Kidney glomerular epithelial cell (primary cell): Measurements from ENCODE around the gene RPL7A.
"Not testable (repeated sequence)": the region's sequence is repeated elsewhere in the genome, so short reads cannot be mapped to it uniquely, and the experiment has no call there.

ENCODE experiments used
- DNase-seq: peaks from one replicate; lab custom pipeline; 2025; lab: John Stamatoyannopoulos, UW

Gene RPL7A

GRCh38 chr9:133369422-133369821 is 21.4 kb downstream of the RPL7A start:
- no peak for DNase-seq

DNA sequence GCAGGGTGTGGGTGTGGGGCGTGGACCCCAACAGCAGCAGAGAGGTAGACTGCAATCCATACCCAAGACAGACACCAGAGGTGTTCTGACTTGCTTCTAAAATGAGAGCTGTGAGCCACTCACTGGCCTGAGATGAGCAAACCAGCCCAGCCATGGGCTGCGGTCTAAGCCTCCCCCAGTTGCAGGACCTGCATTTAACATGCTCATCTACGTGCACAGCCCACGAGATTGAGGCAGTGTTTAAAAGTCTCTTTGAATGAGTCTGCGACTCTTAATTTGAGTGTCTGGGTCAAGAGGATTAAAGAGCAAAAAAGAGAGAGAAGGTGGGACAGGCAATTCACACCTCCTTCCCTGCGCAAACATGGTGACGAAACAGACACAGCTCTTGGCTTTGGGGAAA is 21.9 kb downstream of the RPL7A start:
- DNase-seq, result no peak

- DNase-seq, result no peak
These were observed 22.7 kb downstream of the RPL7A start for GRCh38 chr9:133370685-133371084.

DNA sequence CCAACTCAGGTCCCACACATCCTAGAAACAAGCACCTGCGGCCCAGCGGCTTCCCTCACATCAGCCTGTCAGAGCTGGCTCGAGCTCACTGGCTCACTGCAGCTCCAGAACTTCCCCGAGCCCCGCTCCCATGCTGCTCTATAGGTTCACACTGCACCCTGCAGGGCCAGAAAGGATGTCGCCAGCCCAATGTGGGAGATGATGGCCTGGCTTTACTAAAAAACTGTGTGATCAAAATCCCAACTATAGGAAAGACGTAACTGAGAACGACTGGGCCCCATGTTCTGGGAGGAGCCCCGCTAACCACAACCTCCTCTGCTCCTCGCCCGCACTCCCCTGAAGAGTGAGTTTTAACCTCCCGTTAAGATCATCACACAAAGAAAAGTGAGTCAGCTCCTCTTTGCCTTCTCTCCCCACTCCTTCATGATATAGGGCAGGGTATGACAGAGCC is 23.3 kb downstream of the RPL7A start:
- no peak for DNase-seq

DNA sequence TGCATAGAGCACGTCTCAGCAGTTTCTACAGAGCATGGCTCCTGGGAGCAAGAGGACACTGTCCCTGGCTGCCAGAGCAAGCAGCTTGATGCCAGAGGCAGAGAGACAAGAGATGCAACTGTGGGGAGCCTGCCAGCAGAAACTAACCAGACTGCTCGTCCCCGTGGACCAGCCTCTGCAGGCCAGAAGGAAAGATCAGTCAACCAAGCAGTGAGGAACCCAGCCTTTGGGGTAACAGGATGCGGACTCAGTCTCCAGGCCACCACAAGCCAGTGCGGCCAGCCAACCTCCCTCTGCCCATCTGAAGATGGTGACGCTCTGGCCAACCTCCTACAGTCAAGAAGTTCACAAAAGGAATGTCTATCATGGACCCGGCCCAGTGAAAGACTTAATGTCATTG is 24.1 kb downstream of the RPL7A start:
- DNase-seq, result no peak

- no peak for DNase-seq
These were observed 26.6 kb downstream of the RPL7A start for GRCh38 chr9:133374612-133375115.

- no peak for DNase-seq
These were observed 27.2 kb downstream of the RPL7A start for GRCh38 chr9:133375116-133375723.

DNA sequence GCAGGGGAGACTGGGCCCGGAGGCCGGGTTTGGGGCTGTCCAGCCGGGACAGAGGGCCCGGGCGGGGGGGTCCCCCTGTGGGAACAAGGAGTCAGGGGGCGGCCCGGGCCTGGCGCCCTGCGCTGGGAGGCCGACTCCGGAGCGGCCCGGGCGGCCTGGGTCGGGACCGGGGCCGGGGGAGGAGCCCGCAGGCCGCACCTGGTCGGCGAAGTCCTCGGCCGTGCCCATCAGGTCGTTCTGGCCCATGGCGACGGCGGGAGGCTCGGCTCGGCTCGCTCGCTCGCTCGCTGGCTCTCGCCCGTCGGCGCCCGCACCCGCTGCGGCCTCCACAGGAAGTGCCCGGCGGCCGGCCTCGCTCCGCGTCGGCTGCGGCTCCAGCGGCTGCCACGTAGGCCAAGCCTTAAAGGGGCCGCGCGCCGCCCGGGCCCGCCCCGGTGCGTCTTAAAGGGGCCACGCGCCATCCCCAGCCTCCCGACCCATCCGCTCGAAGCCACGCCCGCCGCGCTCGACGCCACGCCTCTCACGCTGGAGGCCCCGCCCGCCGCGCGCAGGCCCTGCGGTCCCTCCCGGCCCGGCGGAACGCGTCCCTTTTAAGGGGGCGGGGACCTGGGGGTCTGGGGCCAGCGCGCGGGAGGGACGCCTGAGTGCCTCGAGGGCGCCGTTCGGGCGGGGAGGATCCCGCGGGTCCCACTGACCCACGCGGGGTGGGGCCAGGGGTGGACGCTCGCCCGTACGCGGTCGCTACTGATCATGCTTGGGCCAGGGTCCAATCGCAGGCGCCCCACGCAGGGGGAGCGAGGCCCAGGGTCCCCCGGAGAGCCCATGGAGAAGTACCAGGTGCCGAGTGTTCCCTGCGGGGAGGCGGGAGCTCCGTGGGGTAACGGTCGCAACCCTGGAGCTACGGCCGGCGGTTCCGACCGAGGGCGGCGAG is 28.0 kb downstream of the RPL7A start, which contains the start of the genes STKLD1 and SURF4:
Gene STKLD1, plus strand, starts transcription at position 643 of the 931 bp plus-strand sequence. Its CDS starts 108 bp downstream, at position 751.
Gene SURF4, minus strand, starts transcription at position 337 of the 931 bp plus-strand sequence. Its CDS starts 91 bp downstream, at position 246.
- peak; percentile 77 for DNase-seq

GRCh38 chr9:133377280-133377679 is 29.3 kb downstream of the RPL7A start:
- not testable (repeated sequence) for DNase-seq

DNA sequence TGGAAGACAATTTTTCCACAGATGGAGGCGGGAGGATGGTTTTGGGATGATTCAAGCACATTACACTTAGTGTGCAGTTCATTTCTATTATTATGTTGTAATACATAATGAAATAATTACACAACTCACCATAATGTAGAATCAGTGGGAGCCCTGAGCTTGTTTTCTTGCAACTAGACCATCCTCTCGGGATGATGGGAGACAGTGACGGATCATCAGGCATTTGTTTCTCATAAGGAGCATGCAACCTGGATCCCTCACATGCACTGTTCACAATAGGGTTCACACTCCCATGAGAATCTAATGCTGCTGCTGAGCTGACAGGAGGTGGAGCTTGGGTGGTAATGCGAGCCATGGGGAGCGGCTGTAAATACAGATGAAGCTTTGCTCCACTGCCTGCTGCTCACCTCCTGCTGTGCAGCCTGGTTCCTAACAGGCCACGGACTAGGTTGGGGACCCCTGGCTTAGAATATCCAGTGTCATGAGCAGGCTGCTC is 29.8 kb downstream of the RPL7A start:
- DNase-seq, result no peak

DNA sequence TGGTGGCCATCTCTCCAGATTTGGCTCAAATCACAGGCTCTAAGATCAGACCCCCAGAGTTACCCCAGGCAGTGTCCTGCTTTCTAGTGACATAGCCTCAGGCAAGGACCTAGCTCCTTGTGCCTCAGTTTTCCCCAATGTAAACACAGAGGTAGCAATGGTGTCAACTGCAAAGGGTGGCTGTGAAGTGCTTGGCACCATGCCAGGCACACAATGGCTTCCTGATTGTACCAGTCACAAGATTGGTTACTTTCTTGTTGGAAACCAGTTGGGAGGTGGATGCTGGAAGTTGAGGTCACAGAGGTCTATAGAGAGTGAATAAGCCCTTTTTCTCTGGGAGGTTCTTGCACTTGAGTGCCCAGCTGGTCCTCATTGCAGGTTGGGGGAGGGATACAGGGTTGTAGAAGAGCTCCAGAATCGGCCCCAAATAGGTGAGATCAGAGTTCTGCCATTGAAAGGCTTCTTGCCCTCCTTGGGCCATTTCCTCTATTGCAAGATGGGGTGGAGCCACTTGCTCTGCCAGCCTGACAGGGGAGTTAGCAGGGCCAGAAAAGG is 30.5 kb downstream of the RPL7A start:
- no peak for DNase-seq

DNA sequence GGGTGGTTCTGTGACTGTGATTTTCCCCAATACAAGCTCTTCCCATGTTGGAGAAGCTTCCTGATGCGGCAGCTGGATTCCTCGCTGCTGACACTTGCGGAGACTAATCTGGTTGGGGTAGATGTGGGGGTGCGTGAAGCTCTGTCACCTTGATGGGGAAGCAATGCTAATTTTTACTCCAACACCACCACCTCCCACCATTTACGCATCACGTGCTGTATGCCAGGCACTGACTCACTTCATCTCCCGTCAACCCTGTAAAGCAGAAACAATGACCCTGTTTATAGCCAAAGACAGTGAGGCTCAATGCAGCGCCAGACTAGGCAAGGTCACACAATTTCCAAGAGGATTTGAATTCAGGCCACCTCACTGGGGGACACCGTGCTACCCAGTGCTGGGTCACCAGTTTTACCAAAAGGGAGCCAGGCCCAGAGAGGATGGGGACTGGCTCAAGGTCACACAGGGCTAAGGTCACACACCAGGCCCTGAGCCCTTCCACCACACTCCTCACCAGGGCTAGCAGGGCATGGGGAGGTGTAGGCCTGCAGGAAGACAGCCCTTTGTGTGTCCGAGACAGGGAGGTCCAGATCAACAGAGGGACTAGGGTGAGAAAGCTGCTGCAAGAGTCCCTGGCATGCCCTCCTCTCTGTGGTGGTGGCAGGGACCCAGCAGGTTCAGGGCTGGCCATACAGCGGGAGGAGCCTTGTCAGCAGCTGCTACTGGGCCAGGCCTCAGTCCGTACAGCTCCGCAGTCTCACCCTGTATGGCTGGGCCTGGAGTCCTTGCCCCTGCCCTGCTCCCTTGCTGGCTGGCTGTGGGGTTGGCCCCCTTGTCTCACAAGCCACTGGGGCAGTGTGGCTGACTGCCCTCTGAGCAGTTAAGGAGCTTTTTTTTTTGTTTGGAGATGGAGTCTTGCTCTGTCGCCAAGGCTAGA is 31.4 kb downstream of the RPL7A start:
- no peak for DNase-seq

GRCh38 chr9:133380734-133381133 is 32.7 kb downstream of the RPL7A start:
- no peak for DNase-seq

DNA sequence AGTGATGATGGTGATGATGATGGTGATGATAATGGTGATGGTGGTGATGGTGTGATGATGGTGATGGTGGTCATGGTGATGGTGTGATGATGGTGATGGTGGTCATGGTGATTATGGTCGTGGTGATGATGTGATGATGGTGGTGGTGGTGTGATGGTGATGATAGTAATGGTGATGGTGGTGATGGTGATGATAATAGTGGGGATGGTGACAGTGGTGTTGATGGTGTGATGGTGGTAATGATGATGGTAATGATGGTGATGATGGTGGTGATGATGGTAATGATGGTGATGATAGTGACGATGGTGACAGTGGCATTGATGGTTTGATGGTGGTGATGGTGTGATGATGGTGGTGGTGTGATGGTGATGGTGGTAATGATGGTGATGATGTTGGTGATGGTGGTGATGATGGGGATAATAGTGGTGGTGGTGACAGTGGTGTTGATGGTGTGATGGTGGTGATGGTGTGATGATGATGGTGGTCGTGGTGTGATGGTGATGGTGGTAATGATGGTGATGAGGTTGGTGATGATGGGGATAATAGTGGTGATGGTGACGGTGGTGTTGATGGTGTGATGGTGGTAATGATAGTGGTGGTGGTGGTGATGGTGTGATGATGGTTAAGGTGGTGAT is 34.6 kb downstream of the RPL7A start:
- no peak for DNase-seq

DNA sequence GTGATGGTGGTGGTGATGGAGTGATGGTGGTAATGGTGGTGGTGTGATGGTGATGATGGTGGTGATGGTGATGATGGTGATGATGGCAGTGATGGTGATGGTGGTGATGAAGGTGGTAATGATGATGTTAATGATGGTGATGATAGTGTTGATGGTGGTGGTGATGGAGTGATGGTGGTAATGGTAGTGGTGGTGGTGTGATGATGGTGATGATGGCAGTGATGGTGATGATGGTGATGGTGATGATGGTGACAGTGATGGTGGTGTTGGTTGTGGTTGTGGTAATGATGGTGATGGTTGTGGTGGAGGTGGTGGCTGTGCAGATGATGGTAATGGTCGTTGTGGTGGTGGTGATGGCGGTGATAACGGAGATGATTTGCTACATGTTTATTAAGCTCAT is 35.4 kb downstream of the RPL7A start:
- no peak for DNase-seq

DNA sequence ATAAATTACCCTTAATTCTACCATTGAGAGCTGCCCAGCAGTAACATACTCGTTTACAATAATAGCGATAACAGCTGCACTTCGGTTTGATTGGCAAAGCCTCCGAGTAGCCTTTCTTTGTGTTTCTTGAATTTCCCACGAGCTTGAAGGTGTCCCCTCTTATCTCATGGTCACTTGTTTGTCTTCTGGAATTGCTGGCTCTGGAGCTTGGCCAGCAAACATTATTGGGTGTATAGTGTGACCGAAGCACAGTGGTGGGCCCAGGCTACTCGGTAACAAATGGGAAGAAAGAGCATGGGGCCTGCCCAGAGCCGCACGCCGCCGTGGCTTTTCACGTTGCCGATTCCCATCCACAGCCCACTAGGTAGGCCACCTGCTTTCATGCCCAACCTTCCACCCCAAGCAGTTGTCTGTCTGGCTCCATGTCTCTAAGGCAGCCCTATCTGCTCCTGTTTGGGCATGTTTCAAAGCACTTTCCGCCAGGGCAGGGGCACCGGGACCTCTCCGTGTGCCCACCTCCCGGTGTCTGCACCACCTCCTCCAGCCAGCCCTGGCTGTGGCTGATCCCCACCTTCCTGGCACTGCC is 36.8 kb downstream of the RPL7A start:
- DNase-seq, result no peak

DNA sequence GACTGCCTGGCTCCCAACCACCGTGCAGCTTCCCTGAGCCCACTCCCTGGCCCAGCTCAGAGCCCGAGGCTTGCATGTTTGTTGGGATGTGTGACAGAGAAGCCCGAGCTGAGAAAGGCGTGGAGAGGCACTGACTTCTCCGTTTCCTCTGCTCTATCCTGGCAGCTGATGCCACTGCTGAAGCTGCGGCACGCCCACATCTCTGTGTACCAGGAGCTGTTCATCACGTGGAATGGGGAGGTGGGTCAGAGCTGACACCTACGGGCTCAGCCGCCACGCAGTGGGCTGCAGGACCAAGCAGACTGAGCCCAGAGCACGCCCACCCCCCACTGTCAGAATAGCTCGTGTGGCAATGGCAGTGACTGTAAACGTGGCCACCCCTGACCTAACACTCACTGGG is 37.4 kb downstream of the RPL7A start:
- DNase-seq, result no peak

GRCh38 chr9:133386338-133386737 is 38.3 kb downstream of the RPL7A start:
- DNase-seq, result no peak

- DNase-seq, result no peak
These were observed 39.7 kb downstream of the RPL7A start for GRCh38 chr9:133387680-133388079.

DNA sequence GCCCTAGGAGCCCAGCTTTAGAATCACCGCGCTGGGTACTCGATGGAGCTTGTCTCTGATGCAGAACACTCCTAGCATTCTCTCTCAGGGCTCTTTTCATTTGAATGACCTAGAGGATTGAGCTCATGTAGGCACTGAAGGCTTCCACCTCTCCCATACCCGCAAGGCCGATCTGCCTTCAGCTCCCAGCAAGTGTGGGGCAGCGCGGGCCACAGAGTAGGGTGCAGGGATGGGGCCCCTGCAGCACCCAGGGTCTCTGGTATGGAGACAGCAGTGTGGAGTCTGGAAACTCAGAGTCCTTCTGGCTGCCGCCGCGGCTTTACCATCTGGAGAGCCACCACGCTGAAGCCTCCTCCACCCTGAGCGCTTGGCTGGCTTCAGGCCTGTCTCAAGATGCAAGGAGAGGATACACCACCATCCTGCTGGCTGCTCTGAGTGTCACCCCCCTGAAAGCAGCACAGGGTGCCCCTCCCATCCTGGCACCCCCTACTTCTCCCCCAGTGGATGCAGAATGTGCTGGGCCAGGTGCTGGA is 41.1 kb downstream of the RPL7A start:
- DNase-seq, result no peak
